NCI-H1930 (cell line): ENCODE results near the gene FSTL4.
"Not testable (repeated sequence)": the region's sequence is repeated elsewhere in the genome, so short reads cannot be mapped to it uniquely, and the experiment has no call there.

Experiments
- DNase-seq, 2 experiments: peaks; one replicate each; lab custom pipeline; 2025; lab: John Stamatoyannopoulos, UW

Gene FSTL4

GRCh38 chr5:133454442-133454841 is 157.9 kb downstream of the FSTL4 start:
- no peak for DNase-seq

- DNase-seq, result no peak
Observed at GRCh38 chr5:133453831-133454230, 158.5 kb downstream of the FSTL4 start.

GRCh38 chr5:133453084-133453780 is 159.1 kb downstream of the FSTL4 start:
- no peak for DNase-seq

GRCh38 chr5:133451926-133452325 is 160.4 kb downstream of the FSTL4 start:
- no peak for DNase-seq

- DNase-seq, result no peak
Observed at GRCh38 chr5:133450286-133450685, 162.1 kb downstream of the FSTL4 start.

- no peak for DNase-seq
Observed at GRCh38 chr5:133449181-133449580, 163.2 kb downstream of the FSTL4 start.

- no peak for DNase-seq
Observed at GRCh38 chr5:133446440-133446839, 165.9 kb downstream of the FSTL4 start.

- no peak for DNase-seq
Observed at GRCh38 chr5:133445744-133446143, 166.6 kb downstream of the FSTL4 start.

GRCh38 chr5:133445204-133445603 is 167.1 kb downstream of the FSTL4 start:
- DNase-seq, result not testable (repeated sequence)

- DNase-seq, result no peak
Observed at GRCh38 chr5:133444711-133445110, 167.6 kb downstream of the FSTL4 start.

- no peak for DNase-seq
Observed at GRCh38 chr5:133441166-133441815, 171.1 kb downstream of the FSTL4 start.

GRCh38 chr5:133440467-133441115 is 171.8 kb downstream of the FSTL4 start:
- no peak for DNase-seq

GRCh38 chr5:133439859-133440258 is 172.5 kb downstream of the FSTL4 start:
- no peak for DNase-seq

- DNase-seq, result no peak
Observed at GRCh38 chr5:133438487-133438886, 173.9 kb downstream of the FSTL4 start.

GRCh38 chr5:133434336-133434735 is 178.0 kb downstream of the FSTL4 start:
- no peak for DNase-seq

- DNase-seq, result no peak
Observed at GRCh38 chr5:133433641-133434040, 178.7 kb downstream of the FSTL4 start.

GRCh38 chr5:133432956-133433532 is 179.3 kb downstream of the FSTL4 start:
- DNase-seq, result no peak

- no peak for DNase-seq
Observed at GRCh38 chr5:133431326-133431865, 180.9 kb downstream of the FSTL4 start.

GRCh38 chr5:133430095-133430494 is 182.2 kb downstream of the FSTL4 start:
- no peak for DNase-seq

GRCh38 chr5:133429046-133429445 is 183.3 kb downstream of the FSTL4 start:
- DNase-seq, result no peak

GRCh38 chr5:133428072-133428660 is 184.2 kb downstream of the FSTL4 start:
- no peak for DNase-seq

GRCh38 chr5:133427121-133427777 is 185.1 kb downstream of the FSTL4 start:
- DNase-seq, result no peak
